ENCODE measurements around the gene TRAF3IP1. TPM values are rescaled to one million over a fixed set of nuclear protein-coding genes. Genes with fewer than 3 reads are reported as not detected.

Gene TRAF3IP1
- polyA plus RNA-seq, 1 donor from 2014 or later, result 12.5 TPM

DNA sequence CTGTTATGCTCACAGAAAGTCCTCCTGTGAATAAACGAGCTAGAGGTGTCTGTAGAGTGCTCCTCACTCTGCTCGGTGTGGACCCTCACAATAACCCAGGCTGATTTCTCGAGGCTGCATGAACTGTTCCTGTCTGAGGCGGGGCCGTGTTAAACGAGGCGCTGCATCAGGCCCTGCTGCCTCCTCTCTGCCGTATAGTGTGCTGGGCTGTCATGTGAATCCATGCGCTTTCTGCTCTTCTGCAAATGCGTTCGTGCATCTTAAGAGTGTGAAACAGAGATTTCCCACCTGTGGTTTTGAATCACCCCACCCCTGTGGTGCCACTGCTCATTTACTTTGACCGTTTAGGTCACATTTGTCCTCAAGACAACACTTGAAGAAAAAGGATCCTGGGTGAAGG, 26.2 kb downstream of the TRAF3IP1 start:
- H3K4me2 ChIP-seq (ENCODE audit: low read length), result no peak overlapping the region
- no peak for TF ChIP-seq POLR2AphosphoS5 (IDR thresholded peaks at IDR 0.05)
- H3K9me2 ChIP-seq (ENCODE audit: insufficient read depth, low read length), result no peaks in the 10 kb centered on the region
- no peaks in the 10 kb centered on the region for H4K20me1 ChIP-seq (ENCODE audit: insufficient read depth)
- no peak overlapping the region for H3K4me3 ChIP-seq (ENCODE audit: low read length)
- H3F3A ChIP-seq (ENCODE audit: insufficient read depth, low read length, poor library complexity, severe bottlenecking), result no peaks in the 10 kb centered on the region
- H3K27me3 ChIP-seq (ENCODE audit: insufficient read depth, low read depth, low read length), result no peaks in the 10 kb centered on the region
- no peaks in the 10 kb centered on the region for H3K9me3 ChIP-seq (ENCODE audit: low read length)
- no peak overlapping the region for H2AFZ ChIP-seq (ENCODE audit: low read depth, low read length)
- no peaks in the 10 kb centered on the region for H3K79me2 ChIP-seq (replicated peaks; ENCODE audit: insufficient read depth, low read length)
- H3K27ac ChIP-seq (ENCODE audit: low read length), result no peak overlapping the region
- no peak overlapping the region for H3K9ac ChIP-seq (ENCODE audit: low read length)
- H3K36me3 ChIP-seq (ENCODE audit: insufficient read depth, low read length), result no peaks in the 10 kb centered on the region

DNA sequence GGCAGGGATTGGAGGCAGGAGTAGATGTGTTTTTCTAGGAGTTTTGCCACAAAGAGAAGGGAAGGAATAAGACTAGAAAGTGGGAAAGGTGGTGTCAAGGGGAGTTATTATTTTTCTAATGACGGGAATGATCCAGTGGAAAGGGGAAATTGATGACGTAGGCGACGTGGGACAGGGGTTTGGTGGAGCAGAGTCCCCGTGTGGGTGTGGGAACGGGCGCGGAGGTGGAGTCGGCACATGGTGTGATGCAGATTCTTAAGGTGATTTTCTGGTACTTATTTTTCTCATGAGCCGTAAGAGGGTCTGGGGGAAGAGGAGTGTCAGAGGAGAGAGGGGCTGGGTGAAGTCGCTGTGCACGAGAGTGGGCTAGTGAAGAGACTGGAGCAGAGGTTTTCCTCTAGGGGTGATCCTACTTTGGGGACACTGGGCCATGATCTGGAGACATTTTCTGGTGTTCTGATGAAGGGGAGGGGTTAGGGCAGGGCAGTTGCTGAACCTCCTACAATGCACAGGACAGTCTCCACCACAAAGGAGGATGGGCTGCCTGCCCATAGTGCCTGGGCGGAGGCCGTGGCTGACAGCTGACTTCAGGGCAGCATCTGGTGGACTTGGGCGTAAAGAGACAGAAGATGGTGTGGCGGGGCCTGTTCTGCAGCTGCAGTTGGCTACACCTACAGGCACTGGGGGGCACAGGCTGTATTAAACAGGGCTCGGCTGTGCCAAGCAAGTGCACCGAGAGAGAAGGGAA, 30.0 kb downstream of the TRAF3IP1 start:
- H4K20me1 ChIP-seq (ENCODE audit: insufficient read depth), result no peaks in the 10 kb centered on the region
- H3K36me3 ChIP-seq (ENCODE audit: insufficient read depth, low read length), result no peaks in the 10 kb centered on the region
- H3K79me2 ChIP-seq (replicated peaks; ENCODE audit: insufficient read depth, low read length), result no peaks in the 10 kb centered on the region
- H3K27me3 ChIP-seq (ENCODE audit: insufficient read depth, low read depth, low read length), result no peaks in the 10 kb centered on the region
- no peak overlapping the region for H3K4me2 ChIP-seq (ENCODE audit: low read length)
- H3K4me3 ChIP-seq (ENCODE audit: low read length), result no peak overlapping the region
- no peaks in the 10 kb centered on the region for H3F3A ChIP-seq (ENCODE audit: insufficient read depth, low read length, poor library complexity, severe bottlenecking)
- no peak overlapping the region for H3K27ac ChIP-seq (ENCODE audit: low read length)
- no peak overlapping the region for H2AFZ ChIP-seq (ENCODE audit: low read depth, low read length)
- H3K9me3 ChIP-seq (ENCODE audit: low read length), result no peaks in the 10 kb centered on the region
- no peaks in the 10 kb centered on the region for H3K9me2 ChIP-seq (ENCODE audit: insufficient read depth, low read length)
- TF ChIP-seq MXI1 (conservative IDR thresholded peaks at IDR 0.05; ENCODE audit: poor library complexity, severe bottlenecking), result no peak
- TF ChIP-seq EP300 (conservative IDR thresholded peaks at IDR 0.05; ENCODE audit: poor library complexity, severe bottlenecking), result no peak
- TF ChIP-seq, protein P1, sequence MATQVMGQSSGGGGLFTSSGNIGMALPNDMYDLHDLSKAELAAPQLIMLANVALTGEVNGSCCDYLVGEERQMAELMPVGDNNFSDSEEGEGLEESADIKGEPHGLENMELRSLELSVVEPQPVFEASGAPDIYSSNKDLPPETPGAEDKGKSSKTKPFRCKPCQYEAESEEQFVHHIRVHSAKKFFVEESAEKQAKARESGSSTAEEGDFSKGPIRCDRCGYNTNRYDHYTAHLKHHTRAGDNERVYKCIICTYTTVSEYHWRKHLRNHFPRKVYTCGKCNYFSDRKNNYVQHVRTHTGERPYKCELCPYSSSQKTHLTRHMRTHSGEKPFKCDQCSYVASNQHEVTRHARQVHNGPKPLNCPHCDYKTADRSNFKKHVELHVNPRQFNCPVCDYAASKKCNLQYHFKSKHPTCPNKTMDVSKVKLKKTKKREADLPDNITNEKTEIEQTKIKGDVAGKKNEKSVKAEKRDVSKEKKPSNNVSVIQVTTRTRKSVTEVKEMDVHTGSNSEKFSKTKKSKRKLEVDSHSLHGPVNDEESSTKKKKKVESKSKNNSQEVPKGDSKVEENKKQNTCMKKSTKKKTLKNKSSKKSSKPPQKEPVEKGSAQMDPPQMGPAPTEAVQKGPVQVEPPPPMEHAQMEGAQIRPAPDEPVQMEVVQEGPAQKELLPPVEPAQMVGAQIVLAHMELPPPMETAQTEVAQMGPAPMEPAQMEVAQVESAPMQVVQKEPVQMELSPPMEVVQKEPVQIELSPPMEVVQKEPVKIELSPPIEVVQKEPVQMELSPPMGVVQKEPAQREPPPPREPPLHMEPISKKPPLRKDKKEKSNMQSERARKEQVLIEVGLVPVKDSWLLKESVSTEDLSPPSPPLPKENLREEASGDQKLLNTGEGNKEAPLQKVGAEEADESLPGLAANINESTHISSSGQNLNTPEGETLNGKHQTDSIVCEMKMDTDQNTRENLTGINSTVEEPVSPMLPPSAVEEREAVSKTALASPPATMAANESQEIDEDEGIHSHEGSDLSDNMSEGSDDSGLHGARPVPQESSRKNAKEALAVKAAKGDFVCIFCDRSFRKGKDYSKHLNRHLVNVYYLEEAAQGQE (IDR thresholded peaks at IDR 0.05; ENCODE audit: borderline replicate concordance), result no peak
- TF ChIP-seq, protein P2, sequence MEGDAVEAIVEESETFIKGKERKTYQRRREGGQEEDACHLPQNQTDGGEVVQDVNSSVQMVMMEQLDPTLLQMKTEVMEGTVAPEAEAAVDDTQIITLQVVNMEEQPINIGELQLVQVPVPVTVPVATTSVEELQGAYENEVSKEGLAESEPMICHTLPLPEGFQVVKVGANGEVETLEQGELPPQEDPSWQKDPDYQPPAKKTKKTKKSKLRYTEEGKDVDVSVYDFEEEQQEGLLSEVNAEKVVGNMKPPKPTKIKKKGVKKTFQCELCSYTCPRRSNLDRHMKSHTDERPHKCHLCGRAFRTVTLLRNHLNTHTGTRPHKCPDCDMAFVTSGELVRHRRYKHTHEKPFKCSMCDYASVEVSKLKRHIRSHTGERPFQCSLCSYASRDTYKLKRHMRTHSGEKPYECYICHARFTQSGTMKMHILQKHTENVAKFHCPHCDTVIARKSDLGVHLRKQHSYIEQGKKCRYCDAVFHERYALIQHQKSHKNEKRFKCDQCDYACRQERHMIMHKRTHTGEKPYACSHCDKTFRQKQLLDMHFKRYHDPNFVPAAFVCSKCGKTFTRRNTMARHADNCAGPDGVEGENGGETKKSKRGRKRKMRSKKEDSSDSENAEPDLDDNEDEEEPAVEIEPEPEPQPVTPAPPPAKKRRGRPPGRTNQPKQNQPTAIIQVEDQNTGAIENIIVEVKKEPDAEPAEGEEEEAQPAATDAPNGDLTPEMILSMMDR (IDR thresholded peaks at IDR 0.05; ENCODE audit: poor library complexity, severe bottlenecking), result no peak
- TF ChIP-seq SMC3 (conservative IDR thresholded peaks at IDR 0.05; ENCODE audit: poor library complexity), result no peak
- no peak for TF ChIP-seq EZH2 (IDR thresholded peaks at IDR 0.05; ENCODE audit: borderline replicate concordance, insufficient read depth, low read length, poor library complexity, severe bottlenecking)
- no peak for TF ChIP-seq RAD21 (conservative IDR thresholded peaks at IDR 0.05)
- no peak for TF ChIP-seq POLR2AphosphoS5 (IDR thresholded peaks at IDR 0.05)
- TF ChIP-seq TAF1 (IDR thresholded peaks at IDR 0.05; ENCODE audit: low read depth), result no peak
- no peak overlapping the region for H3K9ac ChIP-seq (ENCODE audit: low read length)

Data from neural cell (in vitro differentiated cells).